HEK293T (cell line): ENCODE results near the gene PAK1IP1.
A peak's percentile ranks its signal among the peaks of the same experiment; 100 is the strongest.
"Not testable (repeated sequence)": the region's sequence is repeated elsewhere in the genome, so short reads cannot be mapped to it uniquely, and the experiment has no call there.

Experiments used
- CTCF ChIA-PET: fragments of 350-600 bp; formaldehyde crosslinking; extraction: SDS; loops from one replicate; lab custom pipeline; 2021; ENCODE audit warnings: antibody characterized with exemption, inconsistent platforms; lab: Yijun Ruan, JAX
- POLR2A ChIA-PET: fragments of 350-600 bp; formaldehyde crosslinking; extraction: SDS; loops from one replicate; lab custom pipeline; 2020; ENCODE audit warnings: antibody characterized with exemption, inconsistent platforms; lab: Yijun Ruan, JAX
- DNase-seq: peaks from one replicate; pipeline ENCODE4 v3.0.0; 2012; ENCODE audit warnings: mixed read lengths; ENCODE audit errors: extremely low spot score
- ARNT ChIP-seq: fragments of 450-650 bp; IDR thresholded peaks from 2 replicates; pipeline ENCODE4 v1.6.1; 2017; ENCODE audit warnings: mild to moderate bottlenecking
- BHLHE40 ChIP-seq: fragments of 450-650 bp; IDR thresholded peaks from 2 replicates; pipeline ENCODE4 v1.6.1; 2016; ENCODE audit warnings: mild to moderate bottlenecking, moderate library complexity, borderline replicate concordance
- CTBP1 ChIP-seq: fragments of 450-650 bp; IDR thresholded peaks from 2 replicates; pipeline ENCODE4 v1.6.1; 2016; ENCODE audit warnings: borderline replicate concordance
- ELF4 ChIP-seq: fragments of 450-650 bp; IDR thresholded peaks from 2 replicates; pipeline ENCODE4 v1.6.1; 2017; ENCODE audit warnings: antibody characterized with exemption
- FOXA1 ChIP-seq: fragments of 450-650 bp; IDR thresholded peaks from 2 replicates; pipeline ENCODE4 v1.6.1; 2016; ENCODE audit warnings: mild to moderate bottlenecking
- FOXK2 ChIP-seq: fragments of 450-650 bp; IDR thresholded peaks from 2 replicates; pipeline ENCODE4 v1.6.1; 2016; ENCODE audit warnings: mild to moderate bottlenecking
- FOXM1 ChIP-seq: fragments of 450-650 bp; IDR thresholded peaks from 2 replicates; pipeline ENCODE4 v1.6.1; 2017; ENCODE audit warnings: mild to moderate bottlenecking, borderline replicate concordance
- L3MBTL2 ChIP-seq: fragments of 450-650 bp; conservative IDR thresholded peaks from 2 replicates; pipeline ENCODE4 v1.6.1; 2016; ENCODE audit warnings: mild to moderate bottlenecking
- LEF1 ChIP-seq: fragments of 450-650 bp; IDR thresholded peaks from 2 replicates; pipeline ENCODE4 v1.6.1; 2017; ENCODE audit warnings: mild to moderate bottlenecking, borderline replicate concordance
- NFRKB ChIP-seq: fragments of 450-650 bp; IDR thresholded peaks from 2 replicates; pipeline ENCODE4 v1.6.1; 2016; ENCODE audit warnings: mild to moderate bottlenecking, moderate library complexity
- SP1 ChIP-seq: fragments of 450-650 bp; IDR thresholded peaks from 2 replicates; pipeline ENCODE4 v1.6.1; 2017
- TARDBP ChIP-seq: fragments of 450-650 bp; IDR thresholded peaks from 2 replicates; pipeline ENCODE4 v1.6.1; 2016
- ZNF384 ChIP-seq: fragments of 450-650 bp; IDR thresholded peaks from 2 replicates; pipeline ENCODE4 v1.6.1; 2016
- TF ChIP-seq, protein P1 (sequence below): fragments of 450-650 bp; IDR thresholded peaks from 2 replicates; pipeline ENCODE4 v1.6.1; 2016

Gene PAK1IP1

DNA sequence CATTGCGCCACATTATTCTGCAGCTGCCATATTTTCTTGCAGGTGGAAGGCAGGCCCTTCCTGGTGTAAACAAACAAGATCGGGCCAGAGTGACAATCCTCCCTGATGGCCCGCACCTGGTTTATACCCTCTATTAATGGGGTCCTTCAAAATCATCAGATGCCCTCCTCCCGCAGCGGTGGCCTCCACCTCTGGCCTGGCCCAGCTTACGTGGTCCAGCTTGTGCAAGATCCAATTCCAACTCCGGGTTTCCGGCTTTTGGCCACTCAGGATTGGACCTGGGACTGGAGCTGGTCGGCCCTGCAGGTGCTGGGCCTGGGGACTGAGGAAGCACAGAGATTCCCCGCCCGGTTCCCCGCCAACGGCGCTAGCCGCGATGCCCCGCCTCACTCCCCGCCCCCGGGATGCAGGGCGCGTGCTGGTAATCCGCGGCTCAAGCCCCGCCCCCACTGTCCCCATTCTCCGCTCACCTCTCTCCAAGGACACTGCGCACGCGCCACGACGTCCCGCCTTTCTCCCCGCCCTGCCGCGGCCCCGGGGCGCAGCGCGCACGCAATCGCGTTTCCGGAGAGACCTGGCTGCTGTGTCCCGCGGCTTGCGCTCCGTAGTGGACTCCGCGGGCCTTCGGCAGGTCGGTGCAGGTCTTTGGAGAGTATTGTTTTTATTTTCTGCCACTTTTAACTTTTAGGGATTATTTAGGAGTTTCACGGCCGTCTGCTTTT, 52.6 kb downstream of the PAK1IP1 start, which contains the start of gene TMEM14B:
TSS of gene TMEM14B (plus strand) at position 555 of the 722 bp plus-strand sequence. CDS start 1,441 bp downstream, outside the sequence.
- peak; percentile 100 for DNase-seq
- TF ChIP-seq ELF4 = no peak; the same call in 1 of the 2 replicates
- no peak for TF ChIP-seq FOXK2
- TF ChIP-seq LEF1 = no peak
- no peak for TF ChIP-seq ZNF384
- TF ChIP-seq ARNT = peak; percentile 76
- no peak for TF ChIP-seq CTBP1
- no peak for TF ChIP-seq FOXA1
- TF ChIP-seq L3MBTL2 = peak; percentile 77
- TF ChIP-seq, protein P1, sequence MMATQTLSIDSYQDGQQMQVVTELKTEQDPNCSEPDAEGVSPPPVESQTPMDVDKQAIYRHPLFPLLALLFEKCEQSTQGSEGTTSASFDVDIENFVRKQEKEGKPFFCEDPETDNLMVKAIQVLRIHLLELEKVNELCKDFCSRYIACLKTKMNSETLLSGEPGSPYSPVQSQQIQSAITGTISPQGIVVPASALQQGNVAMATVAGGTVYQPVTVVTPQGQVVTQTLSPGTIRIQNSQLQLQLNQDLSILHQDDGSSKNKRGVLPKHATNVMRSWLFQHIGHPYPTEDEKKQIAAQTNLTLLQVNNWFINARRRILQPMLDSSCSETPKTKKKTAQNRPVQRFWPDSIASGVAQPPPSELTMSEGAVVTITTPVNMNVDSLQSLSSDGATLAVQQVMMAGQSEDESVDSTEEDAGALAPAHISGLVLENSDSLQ = no peak
- no peak for TF ChIP-seq BHLHE40
- TF ChIP-seq SP1 = no peak
- no peak for TF ChIP-seq NFRKB
- TF ChIP-seq TARDBP = no peak
- CTCF ChIA-PET = interaction anchor here (1.3 kb wide), 1 partner anchor 24 kb away, joined by 5 read pairs; no protein-coding TSS in a partner anchor

DNA sequence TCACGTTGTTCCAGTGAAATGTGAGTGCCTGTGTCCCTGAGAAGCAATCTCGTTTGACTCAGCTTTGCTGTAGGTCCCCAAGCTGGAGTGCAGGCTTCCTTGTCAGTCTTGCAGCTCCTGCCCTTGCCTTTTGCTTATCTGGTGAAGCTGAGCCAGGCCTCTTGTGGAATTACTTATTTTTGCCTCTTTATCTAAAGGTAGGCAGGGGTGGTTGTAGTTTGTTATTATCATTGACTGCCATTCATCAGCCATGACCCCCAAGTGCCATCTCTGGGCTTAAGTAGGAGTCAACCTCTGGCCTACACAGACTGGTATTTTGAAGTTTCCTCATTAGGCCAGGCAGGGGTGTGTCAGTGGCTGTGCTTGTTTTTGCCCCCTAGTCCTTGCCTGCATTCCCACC, 55.0 kb downstream of the PAK1IP1 start:
- TF ChIP-seq L3MBTL2 (no peak), NFRKB (no peak), FOXM1 (no peak), ARNT (no peak), BHLHE40 (no peak)
- TF ChIP-seq, protein P1 = no peak
- CTCF ChIA-PET = no interaction called here
- POLR2A ChIA-PET = no interaction called here
- DNase-seq = no peak

More for the DNA sequence above, 52.6 kb downstream of the PAK1IP1 start, which contains the start of gene TMEM14B:
- POLR2A ChIA-PET = interaction anchor here (1.1 to 4.7 kb wide), 7 partner anchors 9 to 53 kb away, joined by 3 to 40 read pairs (median 7); partner anchors contain the start of genes C6orf52, PAK1IP1 and TMEM14C

DNA sequence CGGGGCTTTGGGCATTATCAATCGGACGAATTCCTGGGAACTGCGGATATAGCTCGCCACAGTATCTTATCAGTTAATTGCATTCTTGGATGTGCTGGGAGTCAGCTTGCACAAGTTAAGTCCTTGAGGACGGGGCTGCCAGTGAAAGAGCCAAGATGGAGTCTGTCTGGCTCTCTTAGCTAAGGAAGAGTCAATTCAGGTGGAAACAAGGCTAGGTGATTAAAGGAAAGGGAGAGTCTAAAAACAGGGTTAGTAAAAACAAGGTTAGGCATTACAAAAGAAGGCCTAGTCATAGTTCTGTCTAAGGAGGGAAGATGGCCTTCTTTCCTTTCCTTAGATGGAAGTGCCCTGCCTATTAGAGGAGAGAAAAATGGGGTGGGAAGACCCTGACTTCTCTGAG, 55.8 kb downstream of the PAK1IP1 start:
- DNase-seq, CTCF ChIA-PET: not testable (repeated sequence)
- POLR2A ChIA-PET = interaction anchor here (0.7 kb wide), 1 partner anchor 28 kb away, joined by 3 read pairs; the partner anchor contains the start of gene TMEM14C

DNA sequence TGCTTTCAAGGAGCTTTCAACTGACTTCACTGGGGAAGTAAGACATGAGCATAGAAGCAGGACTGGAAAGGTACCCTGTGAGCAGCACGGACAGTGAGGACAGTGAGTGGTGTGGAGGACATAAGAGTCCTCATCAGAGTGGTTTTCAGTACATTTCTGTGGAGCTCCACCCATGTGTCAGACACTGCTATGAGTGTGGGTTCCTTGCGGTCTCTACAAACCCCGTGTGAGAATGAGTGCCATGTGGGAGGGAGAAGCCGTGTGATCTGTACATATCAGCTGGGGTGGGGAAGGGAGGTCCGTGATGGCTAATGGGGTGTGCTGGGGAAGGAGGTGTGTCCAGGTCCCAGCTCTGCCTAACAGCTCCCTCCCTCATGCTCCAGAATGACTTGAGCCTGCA, 57.0 kb downstream of the PAK1IP1 start:
- POLR2A ChIA-PET, DNase-seq, CTCF ChIA-PET: not testable (repeated sequence)

DNA sequence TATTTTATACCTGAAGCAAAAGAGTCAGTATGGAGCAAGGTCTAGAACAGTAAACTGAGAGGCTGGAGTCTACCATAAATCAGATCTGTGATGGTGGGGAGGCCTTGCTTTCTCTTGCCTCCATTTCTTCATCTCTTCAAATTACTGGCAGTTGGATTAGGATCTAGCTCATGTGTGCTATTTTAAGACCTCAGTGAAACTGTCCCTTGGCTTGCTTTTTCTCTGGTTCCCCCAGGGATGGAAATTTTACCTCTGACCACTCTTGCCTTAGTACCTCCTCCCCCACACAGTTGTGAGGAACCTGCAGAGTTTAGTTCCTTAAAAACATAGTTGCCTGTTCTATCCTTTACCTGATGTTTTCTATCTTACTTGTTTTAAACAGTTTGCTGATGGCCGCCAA, 61.3 kb downstream of the PAK1IP1 start:
- POLR2A ChIA-PET = interaction anchor here (1.1 to 1.8 kb wide), 2 partner anchors 9 to 33 kb away, joined by 3 to 4 read pairs; partner anchors contain the start of genes TMEM14B and TMEM14C
- DNase-seq = no peak
- CTCF ChIA-PET = no interaction called here
- no peak for TF ChIP-seq ZNF384
- TF ChIP-seq FOXA1 = no peak
- TF ChIP-seq, protein P1 = no peak
- no peak for TF ChIP-seq FOXM1
- no peak for TF ChIP-seq SP1
- no peak for TF ChIP-seq L3MBTL2
- no peak for TF ChIP-seq LEF1
